Ecto neural progenitor cell (in vitro differentiated cells): ENCODE results near the gene LOXL4.
"Not testable (repeated sequence)": the region's sequence is repeated elsewhere in the genome, so short reads cannot be mapped to it uniquely, and the experiment has no call there.

ENCODE experiments used
- DNase-seq: peaks from one replicate; pipeline ENCODE4 v3.0.0-alpha.2; 2018; ENCODE audit warnings: low spot score

Gene LOXL4

GRCh38 chr10:98244141-98244540 is 23.9 kb downstream of the LOXL4 start:
- no peak for DNase-seq

GRCh38 chr10:98242823-98243222 is 25.2 kb downstream of the LOXL4 start:
- DNase-seq, result no peak

- no peak for DNase-seq
Observed at GRCh38 chr10:98240524-98240923, 27.5 kb downstream of the LOXL4 start.

GRCh38 chr10:98238391-98238790 is 29.6 kb downstream of the LOXL4 start:
- DNase-seq, result no peak

- DNase-seq, result no peak
Observed at GRCh38 chr10:98236862-98237261, 31.1 kb downstream of the LOXL4 start.

- DNase-seq, result no peak
Observed at GRCh38 chr10:98235846-98236245, 32.1 kb downstream of the LOXL4 start.

GRCh38 chr10:98231417-98231816 is 36.6 kb downstream of the LOXL4 start:
- DNase-seq, result no peak

- DNase-seq, result not testable (repeated sequence)
Observed at GRCh38 chr10:98228266-98228665, 39.7 kb downstream of the LOXL4 start.

- not testable (repeated sequence) for DNase-seq
Observed at GRCh38 chr10:98227713-98228112, 40.3 kb downstream of the LOXL4 start.

GRCh38 chr10:98226508-98227144 is 41.4 kb downstream of the LOXL4 start:
- no peak for DNase-seq

GRCh38 chr10:98224996-98225395 is 43.0 kb downstream of the LOXL4 start:
- no peak for DNase-seq

GRCh38 chr10:98224509-98224908 is 43.5 kb downstream of the LOXL4 start:
- DNase-seq, result no peak

GRCh38 chr10:98223874-98224273 is 44.1 kb downstream of the LOXL4 start:
- no peak for DNase-seq

- DNase-seq, result no peak
Observed at GRCh38 chr10:98217801-98218200, 50.2 kb downstream of the LOXL4 start.

- no peak for DNase-seq
Observed at GRCh38 chr10:98215373-98215772, 52.6 kb downstream of the LOXL4 start.

- no peak for DNase-seq
Observed at GRCh38 chr10:98213740-98214139, 54.3 kb downstream of the LOXL4 start.

- DNase-seq, result no peak
Observed at GRCh38 chr10:98212196-98212595, 55.8 kb downstream of the LOXL4 start.

GRCh38 chr10:98209441-98209840 is 58.6 kb downstream of the LOXL4 start:
- DNase-seq, result no peak

GRCh38 chr10:98208925-98209324 is 59.1 kb downstream of the LOXL4 start:
- no peak for DNase-seq

GRCh38 chr10:98205351-98205750 is 62.6 kb downstream of the LOXL4 start:
- DNase-seq, result no peak

- DNase-seq, result no peak
Observed at GRCh38 chr10:98202378-98202777, 65.6 kb downstream of the LOXL4 start.

- DNase-seq, result no peak
Observed at GRCh38 chr10:98201760-98202159, 66.2 kb downstream of the LOXL4 start.
